ENCODE data around the gene GNG7.

DNA sequence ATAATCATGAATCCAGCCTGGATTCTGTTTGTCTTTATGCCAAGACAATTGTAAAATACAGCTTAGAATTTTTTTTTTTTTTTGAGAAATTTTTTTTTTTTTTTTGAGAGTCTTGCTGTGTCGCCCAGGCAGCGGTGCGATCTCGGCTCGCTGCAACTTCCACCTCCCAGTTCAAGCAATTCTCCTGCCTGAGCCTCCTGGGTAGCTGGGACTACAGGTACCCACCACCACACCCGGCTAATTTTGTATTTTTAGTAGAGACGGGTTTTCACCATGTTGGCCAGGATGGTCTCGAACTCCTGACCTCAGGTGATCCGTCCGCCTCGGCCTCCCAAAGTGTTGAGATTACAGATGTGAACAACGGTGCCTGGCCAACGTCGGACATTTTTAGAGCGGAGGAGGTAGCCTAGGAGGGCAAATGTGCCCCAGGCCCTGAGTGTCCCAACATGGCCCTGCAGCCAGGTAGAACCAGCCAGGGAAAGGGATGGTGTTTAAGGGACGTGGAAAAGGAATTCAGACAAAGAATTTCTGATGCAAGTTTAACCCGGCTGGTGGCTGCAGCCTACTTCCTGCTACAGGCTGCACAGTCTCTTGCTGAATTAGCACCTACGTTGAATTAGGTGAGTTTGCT, 89.8 kb downstream of the GNG7 start:
- TF ChIP-seq POLR2A (IDR thresholded peaks at IDR 0.05; ENCODE audit: low read depth, low read length) (no peak), POLR2AphosphoS5 (IDR thresholded peaks at IDR 0.05; ENCODE audit: low read depth, low read length) (no peak), TAF1 (IDR thresholded peaks at IDR 0.05; ENCODE audit: borderline replicate concordance, low read depth, low read length) (no peak)
